Transverse colon (tissue), 4 donors: ENCODE measurements around the gene STAMBPL1. TPM values are rescaled to one million over a fixed set of nuclear protein-coding genes. Genes with fewer than 3 reads are reported as not detected.

ENCODE experiments used
- DNase-seq: peaks from one replicate; pipeline ENCODE4 v3.0.0-alpha.2; 2019
- H3K27ac ChIP-seq, 4 donors: fragments of 200-600 bp; sonication (generic); 2 replicates each; pipeline ENCODE4 v1.5.1; 2016 to 2018; ENCODE audit warnings: inconsistent platforms in 4 of 4
- H3K27me3 ChIP-seq: fragments of 200-600 bp; sonication (generic); 2 replicates; pipeline ENCODE4 v1.5.1; 2017; ENCODE audit warnings: inconsistent platforms
- H3K36me3 ChIP-seq, 4 donors: fragments of 200-600 bp; sonication (generic); 2 replicates each; pipeline ENCODE4 v1.5.1; 2017 to 2019; ENCODE audit warnings: inconsistent platforms in 4 of 4
- H3K4me1 ChIP-seq, 4 donors: fragments of 200-600 bp; sonication (generic); 2 replicates each; pipeline ENCODE4 v1.5.1; 2017 to 2020; ENCODE audit warnings: inconsistent platforms in 4 of 4
- H3K4me3 ChIP-seq, 4 donors: fragments of 200-600 bp; sonication (generic); 1 replicate in 1 of 4; 2 replicates in 3 of 4; pipeline versions ENCODE4 v1.5.1 to v1.6.1; 2017 to 2019; ENCODE audit warnings: inconsistent platforms in 4 of 4
- H3K9me3 ChIP-seq, 2 donors: fragments of 200-600 bp; sonication (generic); 2 replicates each; pipeline ENCODE4 v1.5.1; 2017 to 2019; ENCODE audit warnings: inconsistent platforms in 2 of 2
- CTCF ChIP-seq, 5 experiments: fragments of 200-600 bp in 3 of 5; fragments of 450-650 bp in 2 of 5; sonication (generic) in 3 of 5; IDR thresholded peaks; 1 replicate in 2 of 5; 2 replicates in 3 of 5; pipeline ENCODE4 v1.5.1; 2016 to 2017; ENCODE audit warnings: antibody characterized with exemption in 5 of 5, inconsistent platforms in 3 of 5, mild to moderate bottlenecking in 2 of 5, moderate library complexity in 1 of 5
- EP300 ChIP-seq: sonication (generic); formaldehyde crosslinking; IDR thresholded peaks from one replicate; pipeline ENCODE4 v1.6.1; 2017; ENCODE audit warnings: antibody characterized with exemption, low read depth
- POLR2A ChIP-seq: fragments of 450-650 bp; IDR thresholded peaks from one replicate; pipeline ENCODE4 v1.6.1; 2016; ENCODE audit warnings: antibody characterized with exemption, mild to moderate bottlenecking, moderate library complexity
- POLR2AphosphoS5 ChIP-seq, 3 donors: sonication (generic); formaldehyde crosslinking; IDR thresholded peaks; one replicate each; pipeline ENCODE4 v1.6.1; 2016; ENCODE audit warnings: antibody characterized with exemption in 3 of 3
- WGBS, 2 donors: methylation state at CpG; one replicate each; pipeline ENCODE4 v1.1.5; 2018; ENCODE audit warnings: low coverage in 1 of 2; 5-methylcytosine and 5-hydroxymethylcytosine counted together
- in situ Hi-C, 4 donors: fragments of 200-750 bp; cut with MboI; loops; one replicate each; pipeline versions ENCODE4 v1.15.0 to v1.15.1; 2017; ENCODE audit warnings: low sequenced_read_pairs in 3 of 4, low pct_ligation_motif_present in 1 of 4, low pct_unique_long_range_greater_than_20kb in 1 of 4
- intact Hi-C: fragments of 100-400 bp; cut with DNase I; formaldehyde crosslinking; loops from one replicate; pipeline ENCODE4 v1.15.1; 2023; ENCODE audit warnings: low total_unique reads
- total RNA-seq, 4 donors: library from RNA; depleted of rRNA; stranded (reverse); fragments of >200 nt; gene quantifications; one replicate each; pipeline ENCODE4 v1.1.0, GENCODE V29; 2016

STAMBPL1 gene
- total RNA-seq, 4 donors from 2014 or later, result 74.8 to 176 (median 134) TPM

GRCh38 chr10:88913127-88913526 is 33.1 kb downstream of the STAMBPL1 start:
- DNase-seq, result no peak
- in situ Hi-C loops, result no loop called here
- WGBS, 2 donors, result 37 to 77% methylated on average over 2 to 9 of the region's 9 CpGs

GRCh38 chr10:88913788-88914187 is 33.7 kb downstream of the STAMBPL1 start:
- H3K27ac ChIP-seq, result peak overlapping the region in 2 of 4 donors; percentile 15 to 25
- H3K4me3 ChIP-seq, result no peak overlapping the region
- H3K9me3 ChIP-seq, result no peaks in the 10 kb centered on the region
- 62 to 68% methylated on average over 5 of the region's 5 CpGs for whole genome bisulfite sequencing, 2 donors
- no peak for DNase-seq
- intact Hi-C loops, result no loop called here
- no peaks in the 10 kb centered on the region for H3K4me1 ChIP-seq
- TF ChIP-seq POLR2A (no peak), EP300 (no peak), CTCF (IDR thresholded peaks at IDR 0.05) (no peak), POLR2AphosphoS5 (IDR thresholded peaks at IDR 0.05) (no peak)
- peaks cover 0 to 1% (median 0%) of the 10 kb centered on the region in 4 donors for H3K36me3 ChIP-seq
- in situ Hi-C loops, result no loop called here
- no peaks in the 10 kb centered on the region for H3K27me3 ChIP-seq

More at GRCh38 chr10:88913127-88913526, 33.1 kb downstream of the STAMBPL1 start:
- Histone ChIP-seq H3K27me3 (no peaks in the 10 kb centered on the region), H3K27ac (peak overlapping the region; percentile 6 to 60 (median 37)), H3K4me1 (no peaks in the 10 kb centered on the region), H3K4me3 (no peak overlapping the region), H3K36me3 (peaks cover 0 to 1% (median 0%) of the 10 kb centered on the region in 4 donors), H3K9me3 (no peaks in the 10 kb centered on the region)
- intact Hi-C loops, result no loop called here
- TF ChIP-seq EP300, result no peak
- no peak for TF ChIP-seq POLR2A
- TF ChIP-seq POLR2AphosphoS5 (IDR thresholded peaks at IDR 0.05), result peak in 2 of 3 donors; percentile 53 to 58

GRCh38 chr10:88915781-88916180 is 35.7 kb downstream of the STAMBPL1 start:
- Histone ChIP-seq H3K27me3 (no peaks in the 10 kb centered on the region), H3K9me3 (no peaks in the 10 kb centered on the region), H3K27ac (no peak overlapping the region), H3K36me3 (peaks cover 0 to 1% (median 0%) of the 10 kb centered on the region in 4 donors), H3K4me3 (no peak overlapping the region), H3K4me1 (no peaks in the 10 kb centered on the region)
- in situ Hi-C loops, result no loop called here
- 74 to 90% methylated on average over 2 of the region's 2 CpGs for WGBS, 2 donors
- no peak for TF ChIP-seq POLR2AphosphoS5 (IDR thresholded peaks at IDR 0.05)
- no peak for TF ChIP-seq CTCF (IDR thresholded peaks at IDR 0.05)
- no peak for TF ChIP-seq POLR2A
- no peak for DNase-seq
- intact Hi-C loops, result no loop called here

GRCh38 chr10:88916231-88916630 is 36.2 kb downstream of the STAMBPL1 start:
- DNase-seq, result no peak
- Histone ChIP-seq H3K36me3 (peaks cover 0 to 3% (median under 1%) of the 10 kb centered on the region in 4 donors), H3K4me3 (no peak overlapping the region), H3K27me3 (no peaks in the 10 kb centered on the region), H3K27ac (no peak overlapping the region), H3K9me3 (no peaks in the 10 kb centered on the region), H3K4me1 (no peaks in the 10 kb centered on the region)
- in situ Hi-C loops, result no loop called here
- intact Hi-C loops, result no loop called here
- TF ChIP-seq POLR2A, result no peak
- no peak for TF ChIP-seq POLR2AphosphoS5 (IDR thresholded peaks at IDR 0.05)
- TF ChIP-seq CTCF (IDR thresholded peaks at IDR 0.05), result no peak
- no peak for TF ChIP-seq EP300

GRCh38 chr10:88916986-88917385 is 36.9 kb downstream of the STAMBPL1 start:
- no peak overlapping the region for H3K4me3 ChIP-seq
- WGBS, 2 donors, result 81 to 92% methylated on average over 2 to 3 of the region's 3 CpGs
- no peaks in the 10 kb centered on the region for H3K9me3 ChIP-seq
- in situ Hi-C loops, result no loop called here
- TF ChIP-seq POLR2A (no peak), EP300 (no peak), CTCF (IDR thresholded peaks at IDR 0.05) (no peak), POLR2AphosphoS5 (IDR thresholded peaks at IDR 0.05) (no peak)
- intact Hi-C loops, result no loop called here
- H3K4me1 ChIP-seq, result no peaks in the 10 kb centered on the region
- no peak overlapping the region for H3K27ac ChIP-seq
- H3K36me3 ChIP-seq, result peaks cover 0 to 5% (median under 1%) of the 10 kb centered on the region in 4 donors
- DNase-seq, result no peak
- no peaks in the 10 kb centered on the region for H3K27me3 ChIP-seq
